ENCODE data around the gene PABPN1L.

DNA sequence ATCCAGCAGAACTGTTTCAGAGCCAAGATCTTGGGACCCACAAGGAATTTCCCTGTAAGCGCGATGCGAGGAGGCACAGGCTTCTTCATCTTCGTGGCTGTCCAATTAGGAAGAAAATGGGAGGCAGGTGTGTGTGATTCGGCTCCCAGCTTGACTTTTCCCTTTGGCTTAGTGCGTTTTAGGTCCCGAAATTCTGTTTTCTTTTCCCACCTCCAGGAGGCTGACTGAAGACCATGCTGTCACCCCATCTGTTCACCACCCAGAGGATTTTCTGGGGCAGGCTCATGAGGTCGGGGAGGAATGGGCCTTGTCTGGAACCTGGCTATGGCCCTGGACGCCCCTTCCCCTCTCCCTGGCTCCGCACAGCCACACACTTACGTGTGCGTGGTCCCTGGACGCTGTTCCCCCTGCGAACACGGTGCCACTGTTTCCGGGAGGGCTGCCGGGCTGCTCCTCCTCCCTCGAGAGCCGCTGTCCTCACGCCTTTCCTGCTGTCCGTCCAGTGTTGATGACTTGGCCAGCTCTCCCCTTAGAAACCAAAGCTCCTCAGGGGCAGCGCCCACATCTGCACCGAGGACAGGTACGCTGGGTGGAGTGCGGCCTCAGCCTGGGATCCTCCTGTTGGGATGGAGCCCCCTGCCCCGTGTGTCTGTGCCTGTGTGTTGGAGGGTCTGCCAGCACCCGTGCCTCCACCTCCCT lies 2.7 kb upstream of the PABPN1L start:
- TF ChIP-seq, protein P1, sequence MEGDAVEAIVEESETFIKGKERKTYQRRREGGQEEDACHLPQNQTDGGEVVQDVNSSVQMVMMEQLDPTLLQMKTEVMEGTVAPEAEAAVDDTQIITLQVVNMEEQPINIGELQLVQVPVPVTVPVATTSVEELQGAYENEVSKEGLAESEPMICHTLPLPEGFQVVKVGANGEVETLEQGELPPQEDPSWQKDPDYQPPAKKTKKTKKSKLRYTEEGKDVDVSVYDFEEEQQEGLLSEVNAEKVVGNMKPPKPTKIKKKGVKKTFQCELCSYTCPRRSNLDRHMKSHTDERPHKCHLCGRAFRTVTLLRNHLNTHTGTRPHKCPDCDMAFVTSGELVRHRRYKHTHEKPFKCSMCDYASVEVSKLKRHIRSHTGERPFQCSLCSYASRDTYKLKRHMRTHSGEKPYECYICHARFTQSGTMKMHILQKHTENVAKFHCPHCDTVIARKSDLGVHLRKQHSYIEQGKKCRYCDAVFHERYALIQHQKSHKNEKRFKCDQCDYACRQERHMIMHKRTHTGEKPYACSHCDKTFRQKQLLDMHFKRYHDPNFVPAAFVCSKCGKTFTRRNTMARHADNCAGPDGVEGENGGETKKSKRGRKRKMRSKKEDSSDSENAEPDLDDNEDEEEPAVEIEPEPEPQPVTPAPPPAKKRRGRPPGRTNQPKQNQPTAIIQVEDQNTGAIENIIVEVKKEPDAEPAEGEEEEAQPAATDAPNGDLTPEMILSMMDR (IDR thresholded peaks at IDR 0.05; ENCODE audit: insufficient read depth, low read depth, low read length), result no peak
- no peak for TF ChIP-seq EZH2 (IDR thresholded peaks at IDR 0.05; ENCODE audit: insufficient read depth, low read length)

Measured in astrocyte (in vitro differentiated cells and primary cell).